Duodenal mucosa (tissue), 2 donors: ENCODE results near the gene MEF2D.

ENCODE experiments used
- H3K27ac ChIP-seq: one replicate; pipeline ENCODE4 v1.7.0; 2013; ENCODE audit warnings: low read depth, low read length
- H3K27me3 ChIP-seq, 2 donors: one replicate each; pipeline ENCODE4 v1.7.0; 2013; ENCODE audit warnings: low read length in 2 of 2, control low read depth in 1 of 2; ENCODE audit not compliant: insufficient read depth in 2 of 2, control insufficient read depth in 1 of 2
- H3K36me3 ChIP-seq, 2 donors: one replicate each; pipeline ENCODE4 v1.7.0; 2013; ENCODE audit warnings: low read length in 2 of 2, control low read depth in 1 of 2; ENCODE audit not compliant: insufficient read depth in 2 of 2, control insufficient read depth in 1 of 2
- H3K4me1 ChIP-seq, 2 donors: one replicate each; pipeline ENCODE4 v1.7.0; 2013; ENCODE audit warnings: low read length in 2 of 2, control low read depth in 1 of 2; ENCODE audit not compliant: insufficient read depth in 2 of 2, control insufficient read depth in 1 of 2
- H3K4me3 ChIP-seq, 2 donors: one replicate each; pipeline ENCODE4 v1.7.0; 2013; ENCODE audit warnings: low read length in 2 of 2, low read depth in 1 of 2
- H3K9ac ChIP-seq, 2 donors: one replicate each; pipeline ENCODE4 v1.7.0; 2013; ENCODE audit warnings: low read length in 2 of 2, low read depth in 1 of 2
- H3K9me3 ChIP-seq, 2 donors: one replicate each; pipeline ENCODE4 v1.7.0; 2013; ENCODE audit warnings: low read length in 2 of 2, control low read depth in 1 of 2; ENCODE audit not compliant: control insufficient read depth in 1 of 2

Gene MEF2D

DNA sequence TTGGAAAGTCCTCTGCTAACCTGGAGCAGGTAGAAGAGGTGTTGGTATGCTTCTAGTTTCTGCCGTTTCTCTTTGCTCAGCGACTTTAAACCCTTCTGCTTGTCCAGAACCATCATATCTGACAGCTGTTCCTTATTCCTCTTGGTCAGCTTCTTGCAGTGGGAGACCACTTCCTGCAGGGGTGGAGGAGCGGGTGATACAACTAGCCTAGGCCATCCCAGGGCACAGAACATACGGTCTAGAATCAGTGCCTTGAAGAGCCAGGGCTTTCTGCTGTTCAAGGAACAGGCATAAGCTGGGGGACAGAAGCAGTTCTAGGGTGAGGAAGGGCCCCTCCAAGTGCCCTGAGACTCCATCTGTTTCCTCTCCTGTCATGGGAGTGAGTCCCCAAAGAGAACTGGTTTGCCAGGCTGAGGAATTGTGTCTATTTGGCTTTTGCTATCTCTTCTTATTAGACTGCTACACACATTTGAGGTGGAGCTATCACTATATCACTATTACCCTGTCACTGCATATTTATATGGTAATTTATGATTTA, 39.3 kb upstream of the MEF2D start:
- no peak overlapping the region for H3K9ac ChIP-seq
- no peak overlapping the region for H3K27ac ChIP-seq
- H3K27me3 ChIP-seq = no peaks in the 10 kb centered on the region
- H3K9me3 ChIP-seq = no peaks in the 10 kb centered on the region
- H3K4me3 ChIP-seq = no peak overlapping the region
- H3K4me1 ChIP-seq = peaks cover 0 to 5% of the 10 kb centered on the region in 2 donors
- H3K36me3 ChIP-seq = peaks cover 3 to 28% of the 10 kb centered on the region in 2 donors

DNA sequence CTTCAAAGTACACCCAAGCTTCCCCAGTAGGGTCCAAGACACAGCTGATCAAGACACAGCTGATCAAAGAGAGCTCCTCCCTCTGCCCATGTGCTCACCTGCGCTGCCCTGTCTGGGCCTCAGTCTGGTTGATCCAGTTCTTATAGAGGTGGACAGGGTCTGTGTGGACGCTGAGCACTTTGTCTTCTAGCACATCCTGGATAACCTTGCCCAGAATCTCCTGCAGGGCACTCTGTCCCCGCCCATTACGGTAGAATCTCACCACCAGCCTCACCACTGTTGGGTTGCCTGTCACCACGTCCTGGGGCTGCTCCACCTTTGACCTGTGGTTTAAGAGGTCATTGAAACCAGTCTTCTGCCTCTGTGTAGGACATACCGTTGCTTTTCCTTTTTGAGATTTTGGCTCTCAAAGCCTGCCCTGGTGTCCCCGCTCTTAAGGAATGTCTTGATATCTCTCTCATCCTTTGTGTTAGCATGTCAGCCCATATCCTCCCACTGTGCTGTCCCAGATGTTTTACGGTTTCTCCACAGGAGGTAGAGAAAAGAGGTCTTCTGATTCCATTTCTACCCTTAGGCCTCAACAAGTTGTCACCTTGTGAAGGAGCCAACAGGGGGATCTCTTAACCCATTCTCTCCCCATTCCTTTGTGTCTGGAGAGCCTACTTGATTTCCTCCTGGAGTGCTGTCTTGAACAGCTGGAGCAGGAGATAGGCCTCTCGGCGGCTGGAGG, 38.3 kb upstream of the MEF2D start:
- Histone ChIP-seq H3K4me3 (no peak overlapping the region), H3K36me3 (peaks cover 3 to 33% of the 10 kb centered on the region in 2 donors), H3K27me3 (no peaks in the 10 kb centered on the region), H3K9me3 (no peaks in the 10 kb centered on the region), H3K27ac (no peak overlapping the region), H3K4me1 (peaks cover 0 to 5% of the 10 kb centered on the region in 2 donors), H3K9ac (no peak overlapping the region)

- peaks cover 0 to 42% of the 10 kb centered on the region in 2 donors for H3K36me3 ChIP-seq
- H3K9ac ChIP-seq = no peak overlapping the region
- H3K4me3 ChIP-seq = no peak overlapping the region
- no peaks in the 10 kb centered on the region for H3K9me3 ChIP-seq
- peaks cover 0 to 5% of the 10 kb centered on the region in 2 donors for H3K4me1 ChIP-seq
- H3K27ac ChIP-seq = no peak overlapping the region
- H3K27me3 ChIP-seq = no peaks in the 10 kb centered on the region
Measured at GRCh38 chr1:156537027-156537426, 36.5 kb upstream of the MEF2D start.

DNA sequence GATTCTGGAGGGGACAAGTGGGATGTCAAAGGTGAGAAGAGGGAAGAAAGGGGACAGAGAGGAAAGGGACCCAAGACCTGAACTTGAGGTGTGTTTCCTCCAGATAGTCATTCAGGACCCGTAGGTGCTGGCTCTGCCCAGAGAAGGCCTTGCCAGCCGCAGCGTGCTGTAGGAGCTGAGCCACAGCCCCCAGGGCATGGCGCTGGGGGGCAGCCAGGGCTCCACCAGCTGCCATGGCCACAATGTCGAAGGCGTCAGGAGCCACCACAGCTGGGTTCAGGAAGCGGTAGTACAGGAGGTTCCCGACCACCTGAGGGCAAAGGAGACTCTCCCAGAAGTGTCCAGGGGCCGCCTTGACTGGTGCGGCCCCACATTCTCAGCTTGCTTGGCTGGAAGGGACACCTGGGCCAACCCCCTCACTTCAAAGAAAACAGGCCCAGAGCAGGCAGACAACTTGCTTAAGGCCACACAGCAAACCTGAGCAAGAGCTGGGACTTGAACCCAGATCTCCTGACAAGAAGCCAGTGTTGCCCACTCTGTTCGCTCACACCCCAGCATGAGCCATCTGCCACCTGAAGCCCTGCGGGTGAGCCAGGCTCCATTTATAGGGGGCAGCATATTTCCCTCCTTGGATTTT, 34.0 kb upstream of the MEF2D start:
- no peaks in the 10 kb centered on the region for H3K27me3 ChIP-seq
- peaks cover 0 to 43% of the 10 kb centered on the region in 2 donors for H3K36me3 ChIP-seq
- no peaks in the 10 kb centered on the region for H3K4me1 ChIP-seq
- H3K4me3 ChIP-seq = no peak overlapping the region
- no peak overlapping the region for H3K9ac ChIP-seq
- no peak overlapping the region for H3K27ac ChIP-seq
- no peaks in the 10 kb centered on the region for H3K9me3 ChIP-seq

- Histone ChIP-seq H3K4me1 (no peaks in the 10 kb centered on the region), H3K27ac (no peak overlapping the region), H3K36me3 (peaks cover 0 to 40% of the 10 kb centered on the region in 2 donors), H3K9me3 (no peaks in the 10 kb centered on the region), H3K4me3 (no peak overlapping the region), H3K9ac (no peak overlapping the region), H3K27me3 (no peaks in the 10 kb centered on the region)
Measured at GRCh38 chr1:156533568-156534220, 33.1 kb upstream of the MEF2D start.

DNA sequence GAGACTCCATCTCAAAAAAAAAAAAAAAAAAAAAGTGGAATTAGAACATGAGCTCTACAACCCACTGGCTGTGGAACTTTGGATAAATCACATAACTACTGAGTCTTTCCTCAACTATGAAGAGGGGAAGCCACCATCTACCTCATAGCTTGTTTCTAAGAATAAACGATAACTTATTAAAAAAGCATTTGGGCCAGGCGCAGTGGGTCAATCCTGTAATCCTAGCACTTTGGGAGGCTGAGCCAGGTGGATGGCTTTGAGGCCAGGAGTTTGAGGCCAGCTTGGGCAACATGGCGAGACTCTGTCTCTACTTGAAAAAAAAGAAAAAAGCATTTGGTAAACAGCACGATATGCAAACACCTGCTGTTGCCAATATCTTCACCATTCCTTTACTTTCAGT, 31.8 kb upstream of the MEF2D start:
- H3K36me3 ChIP-seq = peaks cover 0 to 41% of the 10 kb centered on the region in 2 donors
- H3K27ac ChIP-seq = no peak overlapping the region
- no peaks in the 10 kb centered on the region for H3K4me1 ChIP-seq
- H3K9ac ChIP-seq = no peak overlapping the region
- no peaks in the 10 kb centered on the region for H3K9me3 ChIP-seq
- H3K4me3 ChIP-seq = no peak overlapping the region
- no peaks in the 10 kb centered on the region for H3K27me3 ChIP-seq

DNA sequence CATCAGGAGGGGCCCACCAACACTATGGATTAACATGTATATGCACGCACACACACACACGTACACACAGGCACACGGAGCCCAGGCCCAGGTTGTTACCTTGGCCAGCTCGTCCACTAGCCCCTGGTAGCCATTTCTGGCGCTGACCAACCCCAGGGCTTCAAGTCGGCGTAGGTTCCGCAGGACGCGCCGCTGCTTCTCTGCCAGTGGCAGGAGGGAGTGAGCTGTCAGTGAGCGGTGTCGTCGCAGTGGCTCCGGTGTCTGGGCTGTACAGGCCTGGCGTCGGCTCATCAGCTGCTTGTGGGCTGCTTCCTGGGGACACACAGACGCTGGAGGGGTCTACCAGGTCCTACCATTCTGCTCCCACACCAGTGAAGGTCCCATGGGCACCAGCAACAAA, 29.4 kb upstream of the MEF2D start:
- no peak overlapping the region for H3K9ac ChIP-seq
- no peaks in the 10 kb centered on the region for H3K9me3 ChIP-seq
- no peaks in the 10 kb centered on the region for H3K27me3 ChIP-seq
- peaks cover 0 to 32% of the 10 kb centered on the region in 2 donors for H3K36me3 ChIP-seq
- no peak overlapping the region for H3K27ac ChIP-seq
- no peak overlapping the region for H3K4me3 ChIP-seq
- H3K4me1 ChIP-seq = peaks cover 14 to 15% of the 10 kb centered on the region in 2 donors

DNA sequence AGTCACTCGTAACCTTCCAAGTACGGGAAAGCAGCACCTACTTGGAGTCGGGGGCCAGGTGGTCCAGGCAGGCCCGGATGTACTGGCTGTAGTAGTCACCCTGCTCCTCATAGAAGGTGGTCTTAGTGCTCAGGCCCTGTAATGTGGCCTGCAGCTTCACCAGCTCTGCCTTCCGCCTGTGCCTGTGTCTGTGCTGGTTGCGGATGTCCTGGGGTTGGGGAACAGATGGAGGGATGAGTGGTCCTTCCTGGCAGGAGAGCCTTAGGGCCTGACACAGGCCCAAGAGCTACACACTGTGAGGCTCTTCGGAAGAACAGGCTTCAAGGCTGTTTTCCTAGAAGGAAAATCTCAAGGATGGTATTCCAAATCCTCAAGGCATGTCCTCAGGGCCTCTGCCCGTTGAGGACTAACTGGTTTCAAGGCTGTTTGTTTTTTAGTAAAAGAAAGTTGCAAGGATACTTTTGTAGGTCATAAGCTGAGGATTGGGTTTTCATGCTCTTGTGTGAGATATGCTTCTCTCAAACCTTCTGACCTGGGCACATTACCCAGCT, 28.4 kb upstream of the MEF2D start:
- Histone ChIP-seq H3K9me3 (no peaks in the 10 kb centered on the region), H3K4me1 (peaks cover 15 to 21% of the 10 kb centered on the region in 2 donors), H3K4me3 (no peak overlapping the region), H3K9ac (no peak overlapping the region), H3K27me3 (no peaks in the 10 kb centered on the region), H3K27ac (no peak overlapping the region), H3K36me3 (peaks cover 0 to 27% of the 10 kb centered on the region in 2 donors)

- H3K9ac ChIP-seq = no peak overlapping the region
- no peak overlapping the region for H3K4me3 ChIP-seq
- H3K27ac ChIP-seq = no peak overlapping the region
- H3K36me3 ChIP-seq = peaks cover 0 to 20% of the 10 kb centered on the region in 2 donors
- peaks cover 15 to 21% of the 10 kb centered on the region in 2 donors for H3K4me1 ChIP-seq
- no peaks in the 10 kb centered on the region for H3K9me3 ChIP-seq
- H3K27me3 ChIP-seq = no peaks in the 10 kb centered on the region
Measured at GRCh38 chr1:156528231-156528630, 27.7 kb upstream of the MEF2D start.

- H3K27ac ChIP-seq = no peak overlapping the region
- H3K27me3 ChIP-seq = no peaks in the 10 kb centered on the region
- H3K9ac ChIP-seq = no peak overlapping the region
- H3K4me3 ChIP-seq = no peak overlapping the region
- peaks cover 0 to 16% of the 10 kb centered on the region in 2 donors for H3K36me3 ChIP-seq
- peaks cover 15 to 21% of the 10 kb centered on the region in 2 donors for H3K4me1 ChIP-seq
- H3K9me3 ChIP-seq = no peaks in the 10 kb centered on the region
Measured at GRCh38 chr1:156527584-156527983, 27.0 kb upstream of the MEF2D start.
